ENCODE measurements around the gene ACKR2.

ACKR2 gene

DNA sequence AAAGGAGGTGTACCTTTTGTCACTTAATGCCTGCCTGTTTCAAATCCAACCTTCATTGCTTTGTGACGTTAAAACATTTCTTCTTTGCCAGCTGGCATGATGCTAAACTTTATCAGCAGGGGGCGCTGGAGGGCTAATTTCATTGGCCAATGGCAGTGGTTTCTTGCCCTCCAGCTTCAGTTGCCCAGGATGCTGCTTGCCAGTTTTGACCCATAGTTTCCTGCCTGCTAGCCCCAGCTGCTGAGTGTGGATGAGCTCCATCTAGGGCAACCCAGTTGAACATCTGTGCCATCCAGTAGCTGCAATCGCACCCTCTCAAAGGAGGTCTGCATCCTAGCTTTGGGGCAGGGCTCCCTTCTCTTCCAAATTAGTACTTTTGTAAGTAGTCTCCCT lies 22.1 kb downstream of the ACKR2 start:
- Mint-ChIP-seq H3K4me3 (no peak overlapping the region), H3K9me3 (no peaks in the 10 kb centered on the region), H3K4me1 (no peaks in the 10 kb centered on the region), H3K36me3 (no peaks in the 10 kb centered on the region), H3K27ac (no peak overlapping the region)
- DNase-seq (ENCODE audit: low spot score in 2 of 2) (peak; percentile 77 to 89), ATAC-seq (peak; percentile 91)

DNA sequence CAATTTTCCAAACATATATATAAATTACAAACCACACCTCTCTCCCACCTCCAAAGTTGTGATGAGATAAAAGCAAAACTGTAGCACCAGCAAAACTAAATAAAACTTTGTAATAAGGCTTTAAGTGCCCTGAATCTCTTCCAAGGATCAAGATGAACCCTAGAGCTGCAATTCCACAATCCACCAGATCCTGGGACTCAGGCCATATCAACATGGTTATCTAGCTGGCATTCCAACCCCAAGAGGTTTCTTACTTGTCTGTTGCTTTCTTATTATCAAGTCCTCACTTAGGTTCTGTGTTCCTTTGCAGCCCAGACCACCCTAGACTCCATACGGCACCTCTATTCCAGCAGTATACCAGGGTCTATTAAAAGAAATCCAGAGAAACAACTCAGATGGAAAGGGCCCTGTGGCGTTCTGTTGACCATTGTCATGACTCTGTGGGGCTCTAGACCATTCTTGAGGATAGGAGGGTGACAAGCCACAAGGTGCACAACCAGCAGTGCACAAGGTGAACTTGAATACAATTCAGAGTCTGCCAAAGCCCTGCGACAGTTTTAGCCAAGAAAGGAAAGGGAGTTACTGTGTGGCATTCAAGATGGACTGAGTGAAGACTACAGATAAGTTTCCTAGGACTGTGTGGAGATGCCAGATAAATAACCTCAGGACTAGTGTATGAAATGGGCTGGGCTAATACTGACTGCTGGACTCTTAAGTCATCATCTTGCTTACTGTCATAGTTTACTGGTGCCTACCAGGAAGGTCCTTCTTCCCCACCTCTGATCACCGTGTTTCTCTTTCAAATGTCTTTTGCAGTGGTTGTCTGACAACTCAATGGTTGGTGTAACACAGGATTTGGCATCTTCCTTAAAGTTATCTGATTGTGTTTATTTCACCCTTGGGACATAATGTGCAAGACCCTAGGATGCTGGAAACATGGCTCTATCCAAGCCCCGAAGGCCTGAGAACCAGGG lies 27.2 kb downstream of the ACKR2 start:
- DNase-seq (ENCODE audit: low spot score in 2 of 2) (no peak), ATAC-seq (peak; percentile 26)
- Mint-ChIP-seq H3K36me3 (no peaks in the 10 kb centered on the region), H3K4me1 (peaks cover 6% of the 10 kb centered on the region), H3K27ac (no peak overlapping the region), H3K4me3 (no peak overlapping the region), H3K9me3 (no peaks in the 10 kb centered on the region)

GRCh38 chr3:42838571-42838970 lies 29.3 kb downstream of the ACKR2 start:
- no peak for DNase-seq (ENCODE audit: low spot score in 2 of 2)
- H3K27ac Mint-ChIP-seq = no peak overlapping the region
- no peaks in the 10 kb centered on the region for H3K36me3 Mint-ChIP-seq
- no peak for ATAC-seq
- H3K9me3 Mint-ChIP-seq = no peaks in the 10 kb centered on the region
- H3K4me1 Mint-ChIP-seq = peaks cover 6% of the 10 kb centered on the region
- no peak overlapping the region for H3K4me3 Mint-ChIP-seq

DNA sequence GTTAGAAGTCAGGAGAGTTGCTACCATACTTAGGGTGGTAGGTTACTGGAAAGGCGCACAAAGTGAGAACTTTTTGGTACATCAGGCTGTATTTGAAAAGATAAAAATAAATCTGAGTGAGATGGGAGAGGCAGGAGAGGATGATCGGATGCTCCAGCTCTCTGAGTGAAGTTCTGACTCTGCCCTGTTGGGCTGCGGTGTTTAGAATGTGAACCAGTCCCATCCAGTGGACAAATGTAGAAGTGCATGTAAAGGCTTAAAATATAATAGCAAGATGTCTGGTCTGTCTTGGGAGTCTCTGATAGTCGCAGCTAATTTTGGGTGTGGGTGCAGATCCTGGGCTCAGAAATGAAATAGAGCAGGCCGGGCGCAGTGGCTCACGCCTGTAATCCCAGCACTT lies 30.4 kb downstream of the ACKR2 start:
- no peak for DNase-seq (ENCODE audit: low spot score in 2 of 2)

DNA sequence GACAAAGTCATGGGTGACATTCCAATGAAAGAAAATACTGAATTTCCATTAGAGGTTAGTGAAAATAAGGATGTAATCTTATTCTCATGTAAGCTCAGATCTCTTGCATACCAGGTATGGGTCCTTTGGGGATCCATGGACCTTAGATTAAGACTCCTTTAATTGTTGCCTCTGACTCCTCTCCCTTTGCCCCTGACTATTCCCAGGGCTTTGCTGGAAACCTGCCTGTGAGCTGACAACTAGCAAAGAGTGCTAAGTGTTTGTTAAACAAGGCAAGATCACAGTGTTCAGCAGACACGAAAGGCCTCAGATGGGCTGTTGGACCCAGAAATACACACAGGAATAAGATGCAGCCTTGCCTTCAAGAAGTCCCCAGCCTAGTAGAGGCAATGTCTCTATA lies 32.1 kb downstream of the ACKR2 start:
- DNase-seq (ENCODE audit: low spot score in 2 of 2) (no peak), ATAC-seq (no peak)
- no peaks in the 10 kb centered on the region for H3K9me3 Mint-ChIP-seq
- no peak overlapping the region for H3K4me3 Mint-ChIP-seq
- no peaks in the 10 kb centered on the region for H3K36me3 Mint-ChIP-seq
- H3K4me1 Mint-ChIP-seq = peaks cover 6% of the 10 kb centered on the region
- no peak overlapping the region for H3K27ac Mint-ChIP-seq

More for the DNA sequence above, 30.4 kb downstream of the ACKR2 start:
- H3K4me1 Mint-ChIP-seq = peaks cover 6% of the 10 kb centered on the region
- H3K4me3 Mint-ChIP-seq = no peak overlapping the region
- no peaks in the 10 kb centered on the region for H3K36me3 Mint-ChIP-seq
- no peak overlapping the region for H3K27ac Mint-ChIP-seq
- peak; percentile 81 for ATAC-seq
- no peaks in the 10 kb centered on the region for H3K9me3 Mint-ChIP-seq

- ATAC-seq = no peak
- Mint-ChIP-seq H3K36me3 (no peaks in the 10 kb centered on the region), H3K9me3 (no peaks in the 10 kb centered on the region), H3K4me3 (no peak overlapping the region), H3K4me1 (peaks cover 21% of the 10 kb centered on the region), H3K27ac (no peak overlapping the region)
- no peak for DNase-seq (ENCODE audit: low spot score in 2 of 2)
These were observed 34.6 kb downstream of the ACKR2 start for GRCh38 chr3:42843713-42844411.

GRCh38 chr3:42844412-42844713 lies 35.1 kb downstream of the ACKR2 start:
- Mint-ChIP-seq H3K27ac (no peak overlapping the region), H3K9me3 (no peaks in the 10 kb centered on the region), H3K4me1 (peaks cover 19% of the 10 kb centered on the region), H3K4me3 (no peak overlapping the region), H3K36me3 (no peaks in the 10 kb centered on the region)
- ATAC-seq (no peak), DNase-seq (ENCODE audit: low spot score in 2 of 2) (no peak)

GRCh38 chr3:42844815-42845214 lies 35.6 kb downstream of the ACKR2 start:
- Mint-ChIP-seq H3K27ac (no peak overlapping the region), H3K4me3 (no peak overlapping the region), H3K36me3 (no peaks in the 10 kb centered on the region)

DNA sequence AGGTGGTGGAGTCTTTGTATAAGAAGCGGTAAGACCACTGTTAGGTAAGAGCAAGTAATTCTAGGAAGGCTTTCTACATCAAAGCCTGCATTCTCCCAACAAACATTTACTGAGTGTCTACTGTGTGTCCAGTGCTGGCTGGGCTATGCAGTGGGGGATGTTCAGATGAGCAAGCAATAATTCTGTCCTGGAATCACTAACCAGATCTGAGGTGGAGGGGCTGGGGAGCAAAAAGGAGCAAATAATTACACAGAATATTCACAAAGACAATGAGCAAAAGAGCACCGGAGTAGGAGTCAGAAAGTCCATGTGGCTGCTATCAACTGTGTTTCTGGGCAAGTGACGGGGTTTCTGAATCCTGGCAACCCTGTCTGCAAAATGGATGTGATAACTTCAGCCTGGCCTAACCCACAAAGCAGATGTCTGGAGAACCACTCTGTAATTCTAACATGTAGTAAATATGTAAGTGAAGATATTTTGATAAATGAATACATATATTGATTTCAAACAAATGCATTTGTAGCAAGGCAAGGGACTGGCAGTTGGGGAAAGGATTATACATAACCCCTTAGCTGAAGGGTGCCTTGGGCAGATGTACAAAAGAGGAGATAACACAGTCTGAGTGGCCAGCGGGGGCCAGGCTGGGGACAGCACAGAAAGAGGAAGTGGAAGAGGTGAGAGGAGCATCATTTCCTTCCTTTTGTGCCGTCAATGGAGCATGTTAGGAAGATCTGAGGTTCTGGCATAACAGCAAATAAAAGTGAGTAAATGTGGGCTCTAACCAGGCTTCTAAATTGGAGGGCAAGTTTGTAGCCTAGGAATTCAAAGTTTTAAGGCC lies 37.7 kb downstream of the ACKR2 start:
- no peaks in the 10 kb centered on the region for H3K9me3 Mint-ChIP-seq
- H3K4me1 Mint-ChIP-seq = peaks cover 15% of the 10 kb centered on the region
- DNase-seq (ENCODE audit: low spot score in 2 of 2) = no peak
- peak; percentile 64 for ATAC-seq
- H3K36me3 Mint-ChIP-seq = no peaks in the 10 kb centered on the region
- peak overlapping the region; percentile 88 for H3K27ac Mint-ChIP-seq
- H3K4me3 Mint-ChIP-seq = peak overlapping the region; percentile 5

More at GRCh38 chr3:42844815-42845214, 35.6 kb downstream of the ACKR2 start:
- Mint-ChIP-seq H3K4me1 (peaks cover 15% of the 10 kb centered on the region), H3K9me3 (no peaks in the 10 kb centered on the region)
- no peak for DNase-seq (ENCODE audit: low spot score in 2 of 2)
- ATAC-seq = no peak

- Mint-ChIP-seq H3K4me3 (peak overlapping the region; percentile 5), H3K9me3 (no peaks in the 10 kb centered on the region), H3K27ac (peak overlapping the region; percentile 88), H3K4me1 (peaks cover 15% of the 10 kb centered on the region), H3K36me3 (no peaks in the 10 kb centered on the region)
- no peak for DNase-seq (ENCODE audit: low spot score in 2 of 2)
- no peak for ATAC-seq
These were observed 38.5 kb downstream of the ACKR2 start for GRCh38 chr3:42847731-42848130.

DNA sequence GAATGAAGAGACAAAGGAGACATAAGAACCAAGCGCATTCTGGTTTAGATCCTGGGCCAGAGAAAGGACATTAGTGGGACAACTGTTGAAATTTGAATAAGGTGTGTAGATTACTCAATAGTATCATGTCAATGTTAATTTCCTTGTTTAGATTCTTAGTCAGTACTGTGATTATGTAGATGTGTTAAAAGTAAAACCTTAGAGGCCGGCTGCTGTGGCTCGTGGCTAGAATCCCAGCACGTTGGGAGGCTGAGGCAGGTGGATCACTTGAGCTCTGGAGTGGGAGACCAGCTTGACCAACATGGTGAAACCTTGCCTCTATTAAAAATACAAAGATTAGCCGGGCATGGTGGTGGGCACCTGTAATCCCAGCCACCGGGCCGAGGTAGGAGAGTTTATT lies 39.8 kb downstream of the ACKR2 start:
- H3K27ac Mint-ChIP-seq = no peak overlapping the region
- no peaks in the 10 kb centered on the region for H3K9me3 Mint-ChIP-seq
- peaks cover 15% of the 10 kb centered on the region for H3K4me1 Mint-ChIP-seq
- ATAC-seq (no peak), DNase-seq (ENCODE audit: low spot score in 2 of 2) (no peak)
- H3K4me3 Mint-ChIP-seq = no peak overlapping the region
- H3K36me3 Mint-ChIP-seq = no peaks in the 10 kb centered on the region

DNA sequence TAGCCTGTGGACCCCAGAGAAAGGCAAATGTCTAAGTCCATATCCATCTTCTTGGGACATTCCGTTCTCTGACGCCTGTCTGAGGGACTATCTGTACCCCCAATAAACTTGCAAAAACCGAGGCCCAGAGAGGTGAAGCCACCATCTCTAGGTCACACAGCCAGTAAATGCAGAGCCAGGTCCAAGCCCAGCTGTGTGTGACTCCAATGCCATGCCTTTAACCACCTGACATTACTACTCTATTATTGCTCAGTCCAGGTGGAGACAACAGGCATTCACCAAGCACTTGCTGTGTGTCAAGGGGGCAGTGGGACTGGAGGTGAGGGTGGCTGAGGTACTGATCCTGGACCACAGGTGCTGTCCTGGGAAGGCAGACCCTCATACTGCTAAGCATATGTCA lies 41.0 kb downstream of the ACKR2 start:
- no peaks in the 10 kb centered on the region for H3K36me3 Mint-ChIP-seq
- no peaks in the 10 kb centered on the region for H3K9me3 Mint-ChIP-seq
- DNase-seq (ENCODE audit: low spot score in 2 of 2) (no peak), ATAC-seq (peak; percentile 11)
- H3K27ac Mint-ChIP-seq = no peak overlapping the region
- no peak overlapping the region for H3K4me3 Mint-ChIP-seq
- peaks cover 15% of the 10 kb centered on the region for H3K4me1 Mint-ChIP-seq

- no peak overlapping the region for H3K4me3 Mint-ChIP-seq
- ATAC-seq = no peak
- H3K36me3 Mint-ChIP-seq = no peaks in the 10 kb centered on the region
- peaks cover 15% of the 10 kb centered on the region for H3K4me1 Mint-ChIP-seq
- no peaks in the 10 kb centered on the region for H3K9me3 Mint-ChIP-seq
- no peak for DNase-seq (ENCODE audit: low spot score in 2 of 2)
- H3K27ac Mint-ChIP-seq = no peak overlapping the region
These were observed 42.1 kb downstream of the ACKR2 start for GRCh38 chr3:42851228-42851834.

- H3K36me3 Mint-ChIP-seq = no peaks in the 10 kb centered on the region
- no peak overlapping the region for H3K4me3 Mint-ChIP-seq
- no peak for ATAC-seq
- peak overlapping the region; percentile 17 for H3K27ac Mint-ChIP-seq
- DNase-seq (ENCODE audit: low spot score in 2 of 2) = no peak
- peaks cover 5% of the 10 kb centered on the region for H3K4me1 Mint-ChIP-seq
- no peaks in the 10 kb centered on the region for H3K9me3 Mint-ChIP-seq
These were observed 43.2 kb downstream of the ACKR2 start for GRCh38 chr3:42852441-42852840.

DNA sequence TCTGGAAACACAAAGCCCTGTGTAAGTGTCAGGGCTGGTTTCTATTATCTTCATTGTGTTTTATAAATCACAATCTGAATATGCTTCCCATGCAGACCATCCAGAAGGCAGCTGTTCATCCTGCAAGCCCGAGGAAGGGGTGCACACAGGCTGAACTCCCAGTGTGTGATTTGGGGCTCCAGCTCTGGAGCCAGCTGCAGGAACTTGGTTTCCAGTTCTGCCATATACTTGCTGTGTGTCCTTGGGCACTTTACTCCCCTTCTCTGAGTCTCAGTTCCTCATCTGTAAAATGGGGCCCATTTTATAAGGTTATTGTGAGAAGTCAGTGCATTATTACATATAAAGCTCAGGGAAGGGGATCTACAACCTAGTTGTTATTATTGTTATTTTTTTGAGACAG lies 43.8 kb downstream of the ACKR2 start:
- Mint-ChIP-seq H3K4me1 (no peaks in the 10 kb centered on the region), H3K36me3 (no peaks in the 10 kb centered on the region)
- ATAC-seq = no peak

More for the DNA sequence above, 43.8 kb downstream of the ACKR2 start:
- H3K27ac Mint-ChIP-seq = no peak overlapping the region
- no peaks in the 10 kb centered on the region for H3K9me3 Mint-ChIP-seq
- no peak overlapping the region for H3K4me3 Mint-ChIP-seq
- no peak for DNase-seq (ENCODE audit: low spot score in 2 of 2)

Measured in stimulated activated effector memory CD8-positive, alpha-beta T cell treated with anti-CD3 and anti-CD28 coated beads, Interleukin-12 subunit alpha, Interleukin-12 subunit beta, amount 100 ng/mL, for 72 hours (primary cell).